NCI-H128 (cell line): ENCODE measurements around the gene TCF7L2.
"Not testable (repeated sequence)": the region's sequence is repeated elsewhere in the genome, so short reads cannot be mapped to it uniquely, and the experiment has no call there.

Experiments used
- DNase-seq: peaks from one replicate; lab custom pipeline; 2025; ENCODE audit not compliant: unreplicated experiment; lab: John Stamatoyannopoulos, UW

TCF7L2 gene

DNA sequence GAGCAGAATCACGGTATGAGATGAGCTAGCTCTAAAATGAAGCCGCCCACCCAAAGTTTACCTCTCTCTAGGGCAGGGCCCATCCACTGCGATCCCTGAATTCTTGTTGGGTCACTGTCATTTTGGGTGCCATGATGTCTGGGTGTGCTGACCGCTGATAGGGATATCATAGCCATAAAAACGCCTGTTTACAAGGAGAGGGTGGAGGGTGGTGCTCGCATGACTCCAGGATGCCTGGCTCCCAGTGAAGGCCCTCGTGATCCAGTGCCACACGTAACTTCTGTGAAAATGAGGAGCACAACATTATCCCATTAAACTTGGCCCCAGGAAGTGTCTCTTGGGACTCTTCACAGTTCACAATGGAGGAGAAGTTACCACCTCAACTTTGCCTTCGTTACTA, 139.5 kb downstream of the TCF7L2 start:
- no peak for DNase-seq

DNA sequence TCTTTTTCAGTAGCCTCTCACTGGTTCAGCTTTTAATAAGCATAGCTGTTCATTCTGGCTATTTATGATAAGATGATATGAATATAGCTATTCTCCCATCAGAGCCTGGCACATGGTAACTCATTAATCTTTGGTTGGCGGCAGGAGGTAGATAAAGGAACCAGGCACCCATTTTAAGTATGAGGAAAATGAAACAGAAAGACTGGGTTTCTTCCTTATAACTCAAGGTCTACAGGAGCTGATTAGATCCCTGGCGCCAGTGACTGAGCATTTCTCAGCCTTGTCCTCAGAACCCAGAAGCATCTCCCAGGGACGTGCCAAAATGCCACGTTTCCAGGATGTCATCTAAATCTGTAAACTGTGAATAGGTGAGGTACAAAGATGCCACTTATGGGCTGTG, 141.9 kb downstream of the TCF7L2 start:
- no peak for DNase-seq

- DNase-seq = no peak
Observed at GRCh38 chr10:113093188-113094113, 143.4 kb downstream of the TCF7L2 start.

- no peak for DNase-seq
Observed at GRCh38 chr10:113094114-113094486, 144.1 kb downstream of the TCF7L2 start.

DNA sequence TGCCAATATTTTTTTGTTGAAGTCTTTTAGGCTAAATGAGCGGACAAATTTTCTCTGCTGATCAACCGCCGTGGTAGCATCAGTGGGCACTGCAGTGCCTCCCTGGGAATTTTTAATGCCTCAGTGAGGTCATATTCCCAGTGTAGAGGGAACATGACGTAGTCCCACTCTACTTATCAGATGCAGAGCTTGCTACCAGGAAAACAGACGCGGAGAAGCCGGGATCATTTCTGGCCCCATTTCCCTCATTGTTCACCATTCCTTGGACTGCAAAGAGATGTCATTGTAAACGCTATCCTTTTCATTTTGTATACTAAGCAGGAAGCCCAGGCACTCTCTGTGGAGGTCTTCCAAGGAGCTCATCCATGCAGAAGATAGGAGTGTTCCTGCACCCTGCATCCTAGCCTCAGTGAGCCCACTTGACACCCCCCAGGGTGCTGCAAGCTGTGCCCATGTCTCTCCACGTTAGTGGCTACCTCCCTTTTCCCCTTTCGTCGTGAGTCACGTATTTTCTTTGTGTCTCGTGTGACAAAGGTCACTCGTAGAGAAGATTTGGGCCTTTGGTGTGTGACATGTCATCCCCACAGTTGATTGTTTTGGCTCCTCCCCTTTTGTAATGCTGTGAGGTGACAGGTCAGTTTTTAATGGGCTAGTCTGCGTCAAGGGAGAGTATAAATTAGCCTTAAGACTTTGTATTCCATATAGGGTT, 145.5 kb downstream of the TCF7L2 start:
- DNase-seq = no peak

DNA sequence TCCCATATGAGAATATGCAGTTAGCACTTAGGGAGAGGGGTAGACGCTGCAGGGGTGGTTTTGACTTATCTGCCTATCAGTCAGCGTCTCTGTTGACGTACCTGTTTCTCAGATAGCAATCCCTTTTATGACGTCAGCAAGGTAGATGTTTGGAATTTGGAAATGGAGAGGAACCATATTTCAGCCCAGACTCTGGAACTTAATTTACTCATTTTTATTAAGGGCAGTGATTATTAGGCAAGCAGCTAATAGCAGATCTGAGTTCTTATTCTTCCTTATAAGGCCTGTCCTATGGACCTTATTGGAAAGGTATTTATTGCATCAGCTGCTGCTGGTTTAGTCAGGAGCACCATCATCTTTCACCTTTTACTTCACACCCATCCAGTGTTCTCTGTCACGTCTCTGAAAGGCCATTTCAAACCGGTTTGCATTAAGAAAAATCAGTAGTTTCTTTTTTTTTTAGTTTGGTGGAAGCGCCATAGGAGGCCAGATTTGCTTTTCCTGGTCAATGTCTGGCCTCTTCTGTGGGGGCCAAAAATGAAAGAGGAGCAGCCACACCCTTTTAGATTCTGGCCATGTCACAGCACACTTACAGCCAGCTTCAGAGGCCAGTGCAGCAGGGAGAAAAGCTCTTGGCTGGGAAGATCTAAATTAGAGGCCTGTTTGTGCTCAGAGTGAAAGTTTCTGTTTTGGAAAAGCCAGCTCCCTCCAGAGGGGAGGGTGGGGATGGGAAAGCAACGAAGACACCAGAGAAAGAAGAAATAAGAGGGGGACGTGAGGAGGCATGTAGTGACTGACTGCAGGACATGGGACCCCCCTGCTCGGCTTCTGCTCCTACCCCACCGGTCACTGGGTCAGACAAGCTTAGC, 146.3 kb downstream of the TCF7L2 start:
- DNase-seq = no peak

- DNase-seq = no peak
Observed at GRCh38 chr10:113097036-113097435, 147.0 kb downstream of the TCF7L2 start.

GRCh38 chr10:113099431-113100183, 149.6 kb downstream of the TCF7L2 start:
- peak; percentile 18 for DNase-seq

DNA sequence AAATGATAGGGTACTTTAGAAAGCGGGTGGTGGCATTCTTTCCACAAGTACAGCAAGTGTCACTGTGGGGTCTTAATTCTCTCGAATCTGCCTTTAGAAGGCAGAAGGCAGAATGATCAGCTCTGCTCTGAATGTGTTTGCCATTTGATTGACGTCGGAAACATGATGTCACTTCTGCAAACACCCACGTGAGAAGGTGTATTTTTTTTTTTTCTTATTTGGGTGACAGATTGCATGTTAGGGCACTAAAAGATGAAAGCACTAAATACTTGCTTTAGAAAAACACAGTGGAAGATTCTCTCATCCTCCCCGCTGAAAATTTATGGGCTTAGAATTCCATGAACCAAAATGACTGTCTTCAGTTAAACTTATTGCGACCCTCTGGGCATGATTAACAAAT, 150.2 kb downstream of the TCF7L2 start:
- no peak for DNase-seq

GRCh38 chr10:113103131-113103840, 153.2 kb downstream of the TCF7L2 start:
- no peak for DNase-seq

GRCh38 chr10:113104047-113104446, 154.0 kb downstream of the TCF7L2 start:
- DNase-seq = no peak

DNA sequence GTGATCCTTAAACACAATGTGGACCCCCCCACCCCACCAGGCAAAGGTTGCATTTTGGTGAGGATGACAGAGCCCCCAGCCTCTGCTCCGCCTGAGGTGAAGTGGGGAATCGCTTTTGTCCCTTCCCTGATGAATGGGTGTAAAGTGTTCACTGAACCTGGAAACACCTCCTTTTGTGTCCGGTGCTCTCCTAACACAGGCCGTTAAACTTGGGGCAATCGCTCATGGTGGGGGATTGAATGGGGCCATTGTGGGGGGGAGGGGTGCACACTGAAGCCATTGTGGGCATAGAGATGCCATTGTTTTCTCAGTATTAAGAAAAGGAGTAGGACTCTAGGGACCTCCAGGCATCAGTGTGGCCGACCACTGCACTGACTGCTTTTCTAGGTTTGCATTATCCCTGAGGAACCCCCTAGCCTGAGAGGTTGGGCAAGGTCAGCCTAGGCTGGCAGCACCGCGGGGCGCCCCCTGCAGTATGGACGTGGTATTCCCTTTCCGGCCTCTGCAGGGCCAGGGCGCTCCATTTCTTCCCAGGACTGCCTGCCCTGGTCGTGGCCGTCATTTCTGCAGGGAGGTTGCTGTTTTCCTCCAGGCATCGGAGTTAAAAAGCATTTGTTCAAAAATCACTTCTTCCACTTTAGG, 158.3 kb downstream of the TCF7L2 start:
- no peak for DNase-seq

DNA sequence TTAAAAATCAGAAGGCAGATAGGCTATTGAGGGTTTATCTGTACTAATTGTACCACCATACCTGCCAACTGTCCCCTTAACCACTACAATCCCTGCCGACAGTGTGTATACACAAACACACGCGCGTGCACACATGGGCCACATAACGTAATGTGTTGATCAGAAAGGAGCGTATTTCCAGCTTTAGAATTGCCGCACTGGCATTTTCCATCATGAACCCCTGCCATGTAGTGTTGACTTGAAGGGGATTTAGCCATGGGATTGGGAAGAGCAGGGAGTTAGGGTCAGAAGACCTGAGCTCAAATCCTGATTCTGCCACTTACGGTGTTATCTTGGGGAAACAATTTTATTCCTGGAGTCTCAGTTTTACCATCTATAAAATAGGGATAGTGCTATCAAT, 158.9 kb downstream of the TCF7L2 start:
- DNase-seq = no peak

DNA sequence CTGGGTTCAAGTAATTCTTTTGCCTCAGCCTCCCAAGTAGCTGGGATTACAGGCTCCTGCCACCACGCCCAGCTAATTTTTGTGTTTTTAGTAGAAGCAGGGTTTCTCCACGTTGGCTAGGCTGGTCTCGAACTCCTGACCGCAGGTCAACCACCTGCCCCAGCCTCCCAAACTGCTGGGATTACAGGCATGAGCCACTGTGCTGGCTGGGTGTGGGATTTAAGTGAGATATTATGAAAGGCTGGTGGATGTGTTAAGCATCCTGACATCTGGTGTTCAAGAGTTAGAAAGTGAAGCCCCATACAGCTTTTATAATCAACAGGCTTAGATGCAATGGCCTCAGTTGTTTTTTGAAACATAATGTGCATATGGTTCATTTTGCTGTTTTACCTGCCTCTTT, 159.4 kb downstream of the TCF7L2 start:
- not testable (repeated sequence) for DNase-seq

- no peak for DNase-seq
Observed at GRCh38 chr10:113111260-113111659, 161.2 kb downstream of the TCF7L2 start.

GRCh38 chr10:113111900-113112853, 162.1 kb downstream of the TCF7L2 start:
- DNase-seq = no peak

DNA sequence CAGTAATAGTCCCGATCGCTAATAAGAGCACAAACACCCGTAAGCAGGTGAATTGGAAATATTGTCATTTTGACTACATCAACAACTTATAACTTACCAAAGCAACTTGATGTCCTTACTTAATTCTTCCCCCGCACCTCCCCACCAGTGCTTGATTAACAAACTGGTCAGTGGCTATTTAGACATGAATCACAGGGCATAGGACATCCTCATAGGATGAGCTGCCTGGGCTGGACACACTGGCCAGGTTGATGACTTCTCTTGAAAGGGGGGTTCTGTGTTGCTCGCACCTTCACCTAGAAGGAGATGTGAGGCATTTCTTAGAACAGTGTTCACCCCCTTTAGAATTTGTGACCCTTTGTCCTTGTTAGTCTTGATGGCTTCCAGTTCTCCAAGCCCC, 163.2 kb downstream of the TCF7L2 start:
- DNase-seq = no peak

GRCh38 chr10:113113918-113114317, 163.9 kb downstream of the TCF7L2 start:
- no peak for DNase-seq
